ENCODE measurements around the gene CNNM3.
"Not testable (repeated sequence)": the region's sequence is repeated elsewhere in the genome, so short reads cannot be mapped to it uniquely, and the experiment has no call there.

Gene CNNM3

GRCh38 chr2:96800061-96801004, 15.7 kb upstream of the CNNM3 start:
- no peak for DNase-seq

DNA sequence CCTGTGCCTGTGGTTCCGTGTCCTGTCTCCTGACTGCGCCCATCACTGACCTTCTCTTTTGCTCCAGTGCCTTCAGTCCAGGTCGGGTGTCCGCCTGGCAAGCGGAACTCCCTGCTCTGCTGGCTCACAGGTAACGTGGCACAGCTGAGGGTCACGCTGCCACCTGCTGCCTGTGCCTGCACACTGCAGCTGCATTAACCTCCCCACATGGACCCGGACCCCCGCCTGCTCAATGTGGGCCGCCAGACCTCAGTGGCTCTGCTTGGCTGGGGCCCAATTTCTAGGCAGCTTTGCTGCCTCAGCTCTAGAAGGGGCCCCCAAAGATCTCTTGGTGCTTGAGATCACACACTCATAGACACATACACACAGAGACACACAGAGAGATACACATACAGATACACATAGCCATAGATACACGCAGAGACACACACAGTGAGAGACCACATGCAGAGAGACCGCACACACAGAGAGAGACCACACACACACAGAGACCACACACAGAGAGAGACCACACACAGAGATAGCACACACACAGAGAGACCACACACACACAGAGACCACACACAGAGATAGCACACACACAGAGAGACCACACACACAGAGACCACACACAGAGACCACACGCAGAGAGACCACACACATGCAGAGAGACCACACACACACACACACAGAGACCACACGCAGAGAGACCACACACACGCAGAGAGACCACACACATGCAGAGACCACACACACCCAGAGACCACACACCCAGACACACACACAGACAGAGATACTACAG, 14.9 kb upstream of the CNNM3 start:
- peak; percentile 43 to 72 (median 52) for DNase-seq

DNA sequence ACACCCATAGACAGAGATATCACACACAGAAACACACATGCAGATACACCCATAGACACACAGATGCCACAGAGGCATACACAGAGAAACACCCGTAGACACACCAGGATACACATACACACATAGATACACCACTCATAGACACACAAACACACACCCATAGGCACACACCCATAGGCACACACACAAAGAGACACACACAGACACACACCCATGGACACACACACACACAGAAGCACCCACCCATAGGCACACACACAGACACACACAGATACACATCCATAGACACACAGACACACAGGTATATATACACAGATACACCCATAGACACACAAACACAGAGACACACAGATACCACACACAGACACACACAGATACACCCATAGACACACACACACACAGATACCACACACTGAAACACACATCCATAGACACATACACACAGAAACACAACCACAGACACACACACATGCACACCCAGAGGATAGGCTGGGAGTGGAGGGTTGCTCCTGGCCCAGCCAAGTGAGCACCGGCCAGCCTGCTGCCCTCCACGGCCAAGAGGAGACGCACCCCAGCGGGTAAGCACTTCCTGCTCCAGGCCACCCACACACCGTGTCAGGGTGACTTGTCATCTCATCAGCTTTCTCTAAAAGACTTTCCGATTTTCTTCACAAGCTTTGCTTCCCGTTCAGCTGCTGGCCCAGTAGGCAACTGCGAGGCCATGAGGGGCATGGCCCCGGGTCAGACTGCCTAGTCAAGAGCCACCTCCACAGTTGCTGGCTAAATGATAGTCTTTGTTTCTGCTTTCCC, 14.1 kb upstream of the CNNM3 start:
- DNase-seq, result no peak

DNA sequence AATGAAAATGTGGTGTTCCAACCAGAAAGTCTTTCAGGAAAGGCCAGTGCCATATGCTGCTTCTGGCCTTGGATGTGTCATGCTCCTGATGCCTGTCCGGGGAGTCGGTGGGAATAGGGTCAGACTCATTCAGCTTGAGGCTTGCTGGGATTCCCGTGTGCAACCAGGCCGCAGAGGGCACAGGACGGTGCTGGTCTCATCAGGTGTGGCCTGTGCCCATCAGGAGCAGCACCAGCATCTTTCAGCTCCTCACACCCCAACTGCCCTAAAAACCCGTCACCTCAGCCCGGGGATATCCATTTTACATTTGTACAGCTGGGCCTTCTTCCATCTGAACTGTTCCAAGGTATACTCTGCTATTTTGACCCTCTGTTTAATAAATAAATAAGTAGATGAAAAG, 13.3 kb upstream of the CNNM3 start:
- DNase-seq, result no peak

GRCh38 chr2:96804986-96805385, 11.1 kb upstream of the CNNM3 start:
- DNase-seq, result no peak

DNA sequence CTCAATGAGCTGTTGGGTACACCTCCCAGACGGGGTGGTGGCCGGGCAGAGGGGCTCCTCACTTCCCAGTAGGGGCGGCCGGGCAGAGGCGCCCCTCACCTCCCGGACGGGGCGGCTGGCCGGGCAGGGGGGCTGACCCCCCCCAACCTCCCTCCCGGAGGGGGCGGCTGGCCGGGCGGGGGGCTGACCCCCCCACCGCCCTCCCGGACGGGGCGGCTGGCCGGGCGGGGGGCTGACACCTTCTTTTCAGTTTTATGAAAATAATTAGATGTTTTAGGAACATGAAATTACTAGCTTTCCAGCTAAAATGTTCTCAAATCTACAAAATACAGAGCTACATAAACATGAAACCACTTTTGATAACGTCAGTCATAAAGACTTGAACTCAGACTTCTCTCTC, 10.1 kb upstream of the CNNM3 start:
- DNase-seq, result not testable (repeated sequence)

GRCh38 chr2:96806468-96807126, 9.5 kb upstream of the CNNM3 start:
- peak in 4 of 6 experiments; percentile 19 to 86 (median 77) for DNase-seq

DNA sequence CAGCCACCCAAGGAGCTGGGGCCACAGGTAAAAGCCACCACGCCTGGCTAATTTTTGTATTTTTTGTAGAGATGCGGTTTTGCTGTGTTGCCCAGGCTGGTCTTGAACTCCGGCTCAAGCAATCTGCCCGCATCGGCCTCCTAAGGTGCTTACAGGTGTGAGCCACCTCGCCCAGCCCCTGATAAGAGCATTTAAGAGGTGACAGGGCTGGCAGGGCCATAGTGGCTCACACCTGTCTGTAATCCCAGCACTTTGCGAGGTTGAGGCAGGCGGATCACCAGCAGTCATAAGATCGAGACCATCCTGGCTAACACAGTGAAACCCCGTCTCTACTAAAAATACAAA, 9.0 kb upstream of the CNNM3 start:
- no peak for DNase-seq

- DNase-seq, result no peak
These were observed 7.8 kb upstream of the CNNM3 start for GRCh38 chr2:96808176-96808837.

- DNase-seq, result no peak
These were observed 6.7 kb upstream of the CNNM3 start for GRCh38 chr2:96809216-96809882.

- no peak for DNase-seq
These were observed 5.9 kb upstream of the CNNM3 start for GRCh38 chr2:96809951-96810782.

GRCh38 chr2:96810783-96811192, 5.3 kb upstream of the CNNM3 start:
- no peak for DNase-seq

GRCh38 chr2:96811917-96812316, 4.2 kb upstream of the CNNM3 start:
- no peak for DNase-seq

DNA sequence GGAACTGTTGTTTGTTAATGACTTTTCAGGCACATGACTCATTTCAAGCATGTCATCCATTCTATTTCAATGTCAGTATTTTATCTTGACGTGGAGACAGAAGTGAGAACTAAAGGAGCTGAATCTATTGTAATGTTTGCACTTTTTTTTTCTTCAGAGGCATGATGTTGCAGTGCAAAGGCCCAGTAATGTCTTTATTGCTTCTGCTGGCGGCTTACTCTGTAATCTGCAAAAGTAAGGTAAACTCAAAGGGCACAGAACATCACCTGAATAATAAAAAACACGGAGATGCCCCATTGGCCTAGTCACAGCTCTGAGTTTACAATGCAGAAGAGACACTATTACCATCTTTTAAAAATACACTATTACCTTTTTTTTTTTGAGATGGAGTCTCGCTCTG, 2.4 kb upstream of the CNNM3 start:
- no peak for DNase-seq

DNA sequence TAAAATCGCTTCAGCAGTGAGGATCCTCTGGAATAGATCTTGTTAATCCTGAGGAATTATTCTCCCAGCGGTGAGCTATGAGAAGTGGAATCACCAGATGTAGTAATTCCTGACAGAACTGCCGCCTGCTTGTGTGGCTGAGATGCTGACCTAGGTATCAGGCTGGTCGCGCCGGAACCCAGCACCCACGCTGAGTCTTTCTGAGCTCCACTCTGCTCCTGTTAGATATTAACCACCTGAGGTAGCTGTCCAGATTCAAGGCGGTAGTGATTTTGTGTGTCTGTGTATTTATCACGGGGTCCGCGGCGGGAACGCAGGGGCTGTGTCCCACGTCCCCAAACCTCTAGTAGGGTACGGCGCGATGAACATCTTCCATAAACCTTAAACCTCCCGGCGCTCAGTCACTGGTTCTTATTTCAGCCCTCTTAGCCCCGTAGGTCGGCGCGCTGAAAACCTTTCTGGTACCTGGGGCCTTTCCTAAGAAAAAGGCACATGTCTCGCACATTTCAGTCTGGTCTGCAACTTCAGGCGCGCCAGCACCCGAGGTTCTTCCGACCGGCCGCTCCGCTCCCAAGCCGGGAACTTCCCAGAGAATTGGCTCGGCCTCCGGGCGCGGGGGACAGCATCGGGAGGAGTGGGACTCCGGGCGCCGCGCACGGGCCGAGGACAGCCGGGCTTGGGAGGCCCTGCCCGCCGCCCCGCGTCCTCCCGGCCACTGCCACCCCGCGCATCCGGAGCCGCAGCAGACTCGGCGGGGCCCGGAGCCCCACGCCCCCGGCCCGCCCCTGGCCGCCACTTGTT, 542 bp upstream of the CNNM3 start:
- peak in 3 of 6 experiments; percentile 37 to 76 (median 67) for DNase-seq

GRCh38 chr2:96816836-96817702, 1.0 kb downstream of the CNNM3 start:
- DNase-seq, result peak in 1 of 6 experiments; percentile 33

- DNase-seq, result no peak
These were observed 1.8 kb downstream of the CNNM3 start for GRCh38 chr2:96817882-96818281.

DNA sequence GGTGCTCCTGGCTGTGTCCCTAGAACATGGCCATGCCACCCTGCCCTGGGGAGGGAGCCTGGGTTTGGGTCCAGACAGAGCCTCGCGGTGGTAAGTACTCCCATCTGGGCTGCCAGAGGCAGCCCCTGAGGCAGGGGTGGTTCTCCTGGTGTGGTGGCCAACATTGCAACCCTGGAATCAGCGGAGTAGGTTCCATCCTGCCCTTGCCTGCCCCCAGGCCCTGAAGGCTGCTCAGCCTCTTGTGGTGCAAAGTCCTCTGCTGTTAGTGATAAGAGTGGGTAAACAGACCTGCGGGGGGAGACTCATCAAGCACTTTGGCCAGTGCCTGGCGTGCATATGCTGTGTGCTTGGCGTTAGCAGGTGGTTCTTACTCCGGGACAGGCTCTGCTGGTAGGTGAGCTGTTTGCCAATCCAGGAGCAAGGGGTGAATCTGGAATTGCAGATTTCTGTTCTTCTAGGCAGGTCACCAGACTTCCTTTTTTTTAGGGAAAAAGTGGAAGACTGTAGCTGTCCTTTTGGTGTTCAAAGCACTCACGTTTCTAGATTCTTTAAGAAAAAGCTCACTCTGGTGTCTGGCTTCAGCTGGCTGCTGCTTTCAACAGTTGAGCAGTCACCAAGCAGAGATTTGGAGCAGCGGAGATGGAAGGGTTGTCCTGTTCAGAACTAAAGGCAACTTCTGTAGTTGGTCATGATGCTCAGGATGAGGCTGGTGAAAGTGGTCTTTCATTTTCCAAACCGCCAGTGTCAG, 3.2 kb downstream of the CNNM3 start:
- no peak for DNase-seq
